NOMO-1 (cell line): ENCODE data around the gene ACAP2.
A peak's percentile ranks its signal among the peaks of the same experiment; 100 is the strongest.
"Not testable (repeated sequence)": the region's sequence is repeated elsewhere in the genome, so short reads cannot be mapped to it uniquely, and the experiment has no call there.

Experiments
- DNase-seq, 2 experiments: peaks; one replicate each; lab custom pipeline; 2025; ENCODE audit not compliant: unreplicated experiment in 2 of 2; lab: John Stamatoyannopoulos, UW

ACAP2 gene

GRCh38 chr3:195296662-195297061 is 146.2 kb downstream of the ACAP2 start:
- no peak for DNase-seq

DNA sequence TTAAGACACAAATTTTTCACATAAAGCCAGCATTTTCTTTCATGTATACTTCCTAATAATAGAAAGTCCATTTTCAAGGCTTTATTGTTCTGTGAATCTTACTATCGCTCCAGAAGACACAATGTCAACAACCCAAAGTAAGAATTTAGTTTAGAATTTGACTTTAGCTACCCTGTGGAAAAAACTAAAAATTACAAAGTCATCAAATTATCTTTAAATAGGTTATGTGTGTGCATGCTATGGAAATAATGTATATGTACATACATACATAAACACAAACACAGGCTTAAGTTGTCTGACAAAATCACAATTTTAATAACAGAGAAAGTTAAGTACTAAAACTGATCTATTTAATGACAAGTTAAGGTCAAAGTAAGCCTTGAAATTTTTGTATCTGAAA is 151.7 kb downstream of the ACAP2 start:
- DNase-seq = no peak

- DNase-seq = not testable (repeated sequence)
These were observed 152.2 kb downstream of the ACAP2 start for GRCh38 chr3:195290643-195291042.

GRCh38 chr3:195286115-195286872 is 156.5 kb downstream of the ACAP2 start:
- DNase-seq = no peak

DNA sequence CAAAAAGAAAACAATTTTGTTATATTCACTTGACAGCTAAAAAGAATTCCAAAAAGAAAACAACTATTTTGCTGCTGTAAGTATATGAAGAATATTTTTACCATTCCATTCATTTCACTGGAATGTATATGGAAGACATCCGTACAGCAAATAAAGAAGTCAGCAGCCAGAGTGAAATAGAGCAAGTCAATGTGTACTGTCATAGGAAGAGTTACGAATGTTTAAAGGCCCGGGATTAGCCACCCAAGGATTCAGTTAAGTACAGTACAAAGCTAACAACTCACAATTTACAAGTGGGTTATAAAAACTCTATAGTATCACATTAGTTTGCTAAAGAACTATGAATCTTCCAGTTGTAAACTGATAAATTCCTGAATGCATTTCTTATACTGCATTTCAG is 157.4 kb downstream of the ACAP2 start:
- no peak for DNase-seq

DNA sequence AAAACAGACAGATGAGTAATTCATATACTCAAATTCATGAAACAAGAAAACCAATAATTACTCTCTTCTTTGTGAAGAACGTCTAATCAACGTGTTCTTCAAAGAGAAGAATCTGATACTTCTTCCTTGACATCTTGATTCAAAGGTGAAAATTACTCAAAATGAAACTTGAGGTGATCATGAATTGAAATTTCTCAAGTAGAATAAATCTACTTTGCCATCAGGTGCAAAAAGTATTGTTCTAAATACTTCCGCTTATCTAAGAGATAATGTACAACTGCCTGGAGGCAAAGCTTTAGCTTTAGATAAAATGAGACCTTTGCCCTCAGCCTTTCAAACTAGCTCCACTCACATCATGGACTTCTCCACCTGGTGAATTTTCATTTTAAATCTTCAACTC is 158.0 kb downstream of the ACAP2 start:
- DNase-seq = no peak

- DNase-seq = no peak
These were observed 159.9 kb downstream of the ACAP2 start for GRCh38 chr3:195282961-195283360.

DNA sequence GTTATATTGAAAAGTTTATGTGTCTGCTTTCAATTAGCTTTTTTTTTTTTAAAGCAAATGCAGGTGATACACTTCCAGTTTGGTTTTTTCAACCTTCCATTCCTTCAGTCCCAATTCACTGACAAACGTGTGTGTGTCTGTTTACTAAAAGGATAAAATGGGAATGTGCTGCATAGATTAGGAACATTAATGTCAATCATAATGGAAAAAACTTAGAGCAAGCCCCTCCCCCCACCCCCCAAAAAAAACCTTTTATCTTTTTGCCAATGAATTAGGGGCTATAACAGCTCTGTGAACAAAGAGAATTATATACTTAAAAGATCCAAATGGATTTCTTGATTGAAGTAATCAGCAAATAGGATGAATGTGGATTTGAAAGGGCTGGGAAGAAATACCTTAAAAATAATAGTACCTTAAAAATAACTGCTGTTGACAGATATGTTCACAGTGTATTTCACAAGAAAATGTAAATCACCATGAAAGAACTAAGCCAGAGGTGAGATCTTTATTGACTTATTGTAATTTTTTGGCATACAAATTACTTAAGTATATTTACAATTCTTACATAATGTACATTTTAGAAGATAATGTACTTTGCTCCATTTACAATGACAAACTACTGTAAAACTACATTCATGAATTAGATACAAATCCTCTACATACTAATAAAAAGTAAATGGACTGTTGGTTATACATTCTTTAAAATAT is 168.4 kb downstream of the ACAP2 start:
- no peak for DNase-seq

DNA sequence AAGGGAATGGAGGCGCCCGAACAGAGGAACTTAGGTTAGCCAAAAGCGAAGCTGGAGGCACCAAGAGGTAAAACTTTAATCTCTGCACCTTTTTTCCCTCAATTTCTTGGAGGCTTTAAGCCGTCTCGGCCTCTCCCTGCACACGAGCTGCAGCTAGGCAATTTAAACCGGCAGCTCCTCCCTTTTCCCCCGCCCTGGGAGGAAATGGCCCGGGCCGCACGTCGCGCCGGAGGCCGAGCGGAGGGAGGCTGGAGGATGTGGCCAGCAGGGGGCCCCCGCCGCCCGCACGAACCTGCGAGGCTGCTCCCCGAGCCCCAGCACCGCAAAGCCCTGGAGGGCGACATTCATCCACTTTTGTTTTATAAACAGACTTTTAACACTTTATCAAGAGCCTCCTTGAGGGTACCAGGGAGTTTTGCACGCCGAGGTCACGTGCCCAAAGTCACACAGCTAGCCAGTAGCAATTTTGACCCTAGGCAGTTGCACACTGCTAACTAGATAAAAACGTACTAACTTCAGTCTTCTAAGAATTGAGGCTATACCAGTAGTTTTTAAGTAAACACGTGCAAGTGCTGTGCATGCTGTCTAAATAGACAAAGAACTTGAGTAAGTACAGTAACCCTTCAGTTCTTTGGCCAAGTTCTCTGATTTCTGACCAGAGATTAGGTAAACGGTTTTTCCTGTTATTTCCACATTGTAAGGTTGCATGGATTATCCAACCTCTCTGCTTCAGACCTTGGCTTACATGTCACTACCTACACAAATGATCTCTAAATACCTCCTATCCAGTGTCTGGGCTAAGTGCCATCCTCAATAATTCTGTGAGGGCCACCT is 171.2 kb downstream of the ACAP2 start:
- peak; percentile 92 for DNase-seq

GRCh38 chr3:195270817-195271409 is 171.9 kb downstream of the ACAP2 start, which contains the start of gene XXYLT1:
Gene XXYLT1, minus strand, starts transcription at chr3:195271159. Its CDS starts 101 bp downstream, at chr3:195271058.
- peak; percentile 88 to 94 for DNase-seq

GRCh38 chr3:195270079-195270816 is 172.6 kb downstream of the ACAP2 start:
- peak in 1 of 2 experiments; percentile 56 for DNase-seq

DNA sequence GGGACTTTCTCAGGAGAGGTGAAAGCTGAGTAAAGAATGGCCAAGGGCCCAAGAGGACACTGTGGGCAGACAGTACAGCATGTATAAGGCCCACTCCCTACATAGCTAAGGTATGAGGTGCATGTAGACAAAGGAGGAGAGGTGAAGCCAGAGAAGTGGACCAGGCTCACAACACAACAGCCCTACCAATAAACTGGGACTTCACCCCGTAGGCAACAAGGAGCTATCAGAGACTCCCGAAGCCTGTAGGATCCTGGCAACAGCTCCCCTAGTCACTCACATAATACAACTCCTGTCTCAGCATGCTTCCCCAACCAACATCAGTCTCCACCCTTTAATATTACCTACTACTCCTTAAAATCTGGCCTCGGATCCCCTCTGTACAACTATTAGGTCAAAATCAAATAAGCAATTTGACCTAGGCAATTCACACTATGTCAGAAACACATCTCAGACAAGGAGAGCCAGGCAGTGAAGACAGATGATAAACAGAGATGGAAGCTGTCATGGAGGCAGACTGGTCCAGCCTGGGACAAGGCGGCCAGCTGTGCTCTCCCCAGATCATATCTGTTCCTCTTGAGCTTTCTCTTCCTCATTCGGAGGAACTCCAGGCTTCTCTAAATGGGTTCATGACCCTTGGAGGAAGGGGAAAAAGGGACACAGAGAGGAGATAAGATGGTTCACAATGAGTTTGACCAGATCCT is 173.3 kb downstream of the ACAP2 start:
- peak; percentile 18 to 56 for DNase-seq

DNA sequence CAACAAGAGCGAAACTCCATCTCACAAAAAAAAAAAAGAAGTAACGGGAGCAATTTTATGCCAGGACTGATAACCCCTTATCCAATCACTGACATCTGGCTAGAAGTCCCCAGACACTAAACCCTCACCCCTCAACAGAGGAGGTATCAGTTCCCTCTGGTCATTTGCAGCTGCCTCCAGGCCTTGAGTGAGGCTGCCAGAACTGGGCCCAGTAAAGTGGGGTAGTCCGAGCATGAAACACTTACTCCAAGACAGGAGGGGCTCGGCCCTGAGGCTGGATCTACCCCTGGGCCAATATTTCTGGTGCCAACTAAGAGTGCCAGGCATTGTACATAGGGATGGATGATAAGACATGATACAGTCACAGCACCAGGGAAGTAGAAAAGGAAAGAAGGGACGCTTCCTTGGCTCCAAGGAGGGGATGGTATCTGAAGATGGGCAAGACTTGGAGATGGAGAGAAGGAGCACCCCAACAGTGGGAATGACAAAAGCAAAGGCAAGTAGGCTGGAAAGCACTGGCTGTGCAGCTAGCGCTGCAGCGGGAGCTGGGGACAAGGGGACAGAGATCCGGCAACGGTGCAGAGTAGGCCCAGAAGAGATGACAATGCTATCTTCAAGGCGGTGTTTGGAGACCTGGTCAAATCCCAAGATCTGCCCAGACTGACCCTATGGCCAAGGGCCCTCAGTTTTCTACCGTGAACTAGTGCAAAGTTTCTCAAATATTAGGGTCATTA is 174.1 kb downstream of the ACAP2 start:
- no peak for DNase-seq

- DNase-seq = no peak
These were observed 175.7 kb downstream of the ACAP2 start for GRCh38 chr3:195267096-195267495.

- DNase-seq = no peak
These were observed 176.4 kb downstream of the ACAP2 start for GRCh38 chr3:195266428-195266827.

GRCh38 chr3:195265363-195265976 is 177.3 kb downstream of the ACAP2 start:
- no peak for DNase-seq

DNA sequence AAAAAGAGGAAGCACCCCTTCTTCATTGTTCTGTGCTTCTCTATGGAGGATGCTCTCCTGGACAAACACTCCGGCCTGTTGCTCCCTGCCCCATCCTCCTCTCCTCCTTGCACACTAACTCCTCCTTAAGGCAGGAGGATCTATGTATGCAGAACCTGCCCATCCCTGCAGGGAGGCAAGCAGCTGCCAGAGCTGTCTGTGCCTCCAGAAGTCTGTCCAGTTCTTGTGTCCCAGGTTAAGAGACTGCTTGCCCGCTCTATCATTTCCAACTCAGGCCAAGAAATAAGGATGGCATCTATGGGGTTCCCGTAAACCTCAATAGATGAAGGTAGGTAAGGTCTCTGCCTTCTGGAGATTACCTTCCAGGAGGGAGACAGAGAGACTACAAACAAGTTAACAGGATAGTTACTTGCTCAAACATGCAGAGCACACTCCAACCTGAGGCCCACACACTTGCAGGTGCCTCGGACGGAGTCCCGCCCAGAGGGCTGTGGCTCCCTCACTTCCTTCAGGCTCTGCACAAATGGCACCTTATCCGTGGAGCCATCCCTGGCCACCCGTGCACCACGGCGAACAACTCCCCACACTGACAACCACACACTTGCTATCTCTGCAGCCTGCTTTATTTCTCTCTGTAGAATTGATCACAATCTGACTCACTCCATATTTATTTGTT is 178.8 kb downstream of the ACAP2 start:
- DNase-seq = no peak
